OCI-LY7 (cell line): ENCODE data around the gene TIMP3. TPM values are rescaled to one million over a fixed set of nuclear protein-coding genes. Genes with fewer than 3 reads are reported as not detected.

Source experiments
- BruUV-seq: library from RNA; stranded (reverse); fragments of 400-500 nt; replicated peaks from 2 replicates; lab custom pipeline; 2021; lab: Mats Ljungman, UMichigan
- CTCF ChIA-PET: fragments of 300-600 bp; sonication (Branson Sonifier 250); formaldehyde crosslinking; loops from one replicate; lab custom pipeline; 2022; ENCODE audit warnings: antibody characterized with exemption; ENCODE audit not compliant: unreplicated experiment; lab: Charles Lee
- POLR2A ChIA-PET: fragments of 300-600 bp; sonication (Branson Sonifier 250); formaldehyde crosslinking; loops from one replicate; lab custom pipeline; 2022; ENCODE audit warnings: antibody characterized with exemption; lab: Charles Lee
- DNase-seq: peaks from one replicate; pipeline ENCODE4 v3.0.0-alpha.2; 2015; ENCODE audit warnings: low spot score
- H2AFZ ChIP-seq: fragments of 200-600 bp; sonication (generic), shearing (Covaris generic); 2 replicates; pipeline ENCODE4 v1.6.1; 2014; ENCODE audit warnings: mild to moderate bottlenecking, antibody characterized with exemption, low read length, moderate library complexity
- H3K27ac ChIP-seq: fragments of 200-600 bp; sonication (generic); 2 replicates; pipeline ENCODE4 v1.5.1; 2014; ENCODE audit warnings: mixed run types, low read depth, mild to moderate bottlenecking, moderate library complexity, low read length, inconsistent platforms; ENCODE audit not compliant: poor library complexity, severe bottlenecking
- H3K36me3 ChIP-seq: fragments of 200-600 bp; sonication (generic); 2 replicates; pipeline ENCODE4 v1.6.1; 2014; ENCODE audit warnings: mild to moderate bottlenecking, antibody characterized with exemption, low read length, moderate library complexity, mixed read lengths; ENCODE audit not compliant: insufficient read depth
- H3K4me1 ChIP-seq: fragments of 200-600 bp; sonication (generic); 2 replicates; pipeline ENCODE4 v1.5.1; 2014; ENCODE audit warnings: mild to moderate bottlenecking, low read length; ENCODE audit not compliant: insufficient read depth, poor library complexity, severe bottlenecking
- H3K4me2 ChIP-seq: fragments of 200-600 bp; sonication (generic); 2 replicates; pipeline ENCODE4 v1.6.1; 2014; ENCODE audit warnings: mild to moderate bottlenecking, low read length
- H3K4me3 ChIP-seq: fragments of 200-600 bp; sonication (generic); 2 replicates; pipeline ENCODE4 v1.5.1; 2014; ENCODE audit warnings: mild to moderate bottlenecking, low read depth, low read length; ENCODE audit not compliant: poor library complexity, severe bottlenecking
- H3K79me2 ChIP-seq: fragments of 200-600 bp; sonication (generic); 2 replicates; pipeline ENCODE4 v1.6.1; 2016; ENCODE audit warnings: low read depth, mild to moderate bottlenecking, low read length, moderate library complexity, mixed read lengths; ENCODE audit not compliant: insufficient read depth
- H3K9me2 ChIP-seq: fragments of 200-600 bp; sonication (generic); 2 replicates; pipeline ENCODE4 v1.6.1; 2016; ENCODE audit warnings: mild to moderate bottlenecking, low read length, mixed read lengths; ENCODE audit not compliant: insufficient read depth
- H3K9me3 ChIP-seq: fragments of 200-600 bp; sonication (generic); 2 replicates; pipeline ENCODE4 v1.6.1; 2014; ENCODE audit warnings: mild to moderate bottlenecking, mixed run types, low read length, mixed read lengths
- H4K20me1 ChIP-seq: fragments of 200-600 bp; sonication (generic); 2 replicates; pipeline ENCODE4 v1.6.1; 2014; ENCODE audit warnings: mild to moderate bottlenecking, antibody characterized with exemption, low read length, moderate library complexity, mixed read lengths; ENCODE audit not compliant: insufficient read depth
- CTCF ChIP-seq: fragments of 200-600 bp; sonication (generic); conservative IDR thresholded peaks from 2 replicates; pipeline ENCODE4 v1.5.1; 2014; ENCODE audit warnings: mild to moderate bottlenecking, antibody characterized with exemption, low read length, moderate library complexity, mixed read lengths
- EZH2phosphoT487 ChIP-seq: fragments of 200-600 bp; sonication (generic); IDR thresholded peaks from 2 replicates; pipeline ENCODE4 v1.6.1; 2018; ENCODE audit warnings: low read depth, borderline replicate concordance, mild to moderate bottlenecking, mixed run types, antibody characterized with exemption, low read length, moderate library complexity, mixed read lengths
- intact Hi-C: fragments of 100-400 bp; cut with micrococcal nuclease; formaldehyde crosslinking; loops from one replicate; pipeline ENCODE4 v1.10.0; 2022; ENCODE audit not compliant: unreplicated experiment
- total RNA-seq, 2 experiments: library from RNA; depleted of rRNA in 1 of 2; stranded (reverse); fragments of >200 nt in 1 of 2; shearing (Covaris generic) in 1 of 2; gene quantifications; 2 replicates each; pipeline ENCODE4 v1.2.3, GENCODE V29; 2014 to 2022

The TIMP3 gene
- total RNA-seq, 2 experiments from 2014 or later = not detected

DNA sequence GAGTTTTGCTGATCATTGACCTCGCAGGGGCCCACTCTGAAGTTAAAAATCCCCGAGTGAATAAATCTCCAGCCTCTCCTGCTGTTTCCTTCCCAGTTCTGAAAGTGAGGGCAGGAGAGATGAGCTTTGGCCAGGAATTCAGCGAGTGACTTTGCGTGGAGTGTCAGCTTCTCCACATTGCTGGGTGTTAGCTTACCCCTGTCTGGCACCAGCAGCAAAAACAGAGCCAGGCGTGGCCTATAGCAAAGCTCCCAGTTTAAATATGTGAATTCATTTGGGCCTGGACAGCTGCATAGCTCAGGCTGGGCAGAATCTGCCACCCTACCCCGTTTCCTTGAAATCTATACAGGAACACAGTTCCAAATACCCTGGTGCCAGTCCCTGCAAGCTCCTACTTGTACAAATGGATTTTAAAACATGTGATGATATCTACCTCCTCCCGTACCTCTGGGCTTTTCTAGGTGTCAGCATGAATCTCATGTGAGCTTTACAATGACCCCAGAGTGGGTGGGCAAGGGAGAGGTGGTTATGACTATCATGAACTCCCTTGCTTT, 25.6 kb downstream of the TIMP3 start:
- ChIA-PET CTCF (no interaction called here), POLR2A (no interaction called here)
- H3K4me2 ChIP-seq = no peak overlapping the region
- no peak for DNase-seq
- H3K4me3 ChIP-seq = no peak overlapping the region
- no peaks in the 10 kb centered on the region for H3K4me1 ChIP-seq
- no peaks in the 10 kb centered on the region for H3K9me2 ChIP-seq
- no peak overlapping the region for H3K27ac ChIP-seq
- TF ChIP-seq CTCF (no peak), EZH2phosphoT487 (no peak)
- H2AFZ ChIP-seq = no peak overlapping the region
- intact Hi-C loops = no loop called here
- no peaks in the 10 kb centered on the region for H3K9me3 ChIP-seq
- no peaks in the 10 kb centered on the region for H3K36me3 ChIP-seq
- BruUV-seq = no TSS peak
- no peaks in the 10 kb centered on the region for H3K79me2 ChIP-seq
- no peaks in the 10 kb centered on the region for H4K20me1 ChIP-seq

GRCh38 chr22:32828150-32828549, 26.6 kb downstream of the TIMP3 start:
- H4K20me1 ChIP-seq = no peaks in the 10 kb centered on the region
- no TSS peak for BruUV-seq
- TF ChIP-seq CTCF = no peak
- DNase-seq = no peak
- H3K9me2 ChIP-seq = no peaks in the 10 kb centered on the region
- H3K27ac ChIP-seq = no peak overlapping the region
- H3K79me2 ChIP-seq = no peaks in the 10 kb centered on the region
- H3K9me3 ChIP-seq = no peaks in the 10 kb centered on the region
- H3K4me1 ChIP-seq = no peaks in the 10 kb centered on the region
- no peak overlapping the region for H3K4me3 ChIP-seq
- H2AFZ ChIP-seq = no peak overlapping the region
- POLR2A ChIA-PET = interaction anchor here (0.6 kb wide), 1 partner anchor 32 kb away, joined by 7 read pairs; no protein-coding TSS in a partner anchor
- CTCF ChIA-PET = no interaction called here
- H3K36me3 ChIP-seq = no peaks in the 10 kb centered on the region
- no peak overlapping the region for H3K4me2 ChIP-seq
- intact Hi-C loops = no loop called here

- no peaks in the 10 kb centered on the region for H4K20me1 ChIP-seq
- no peak overlapping the region for H2AFZ ChIP-seq
- TF ChIP-seq EZH2phosphoT487 (no peak), CTCF (no peak)
- H3K9me2 ChIP-seq = no peaks in the 10 kb centered on the region
- intact Hi-C loops = no loop called here
- ChIA-PET POLR2A (interaction anchor here (0.6 kb wide), 1 partner anchor 32 kb away, joined by 7 read pairs; no protein-coding TSS in a partner anchor), CTCF (no interaction called here)
- no peaks in the 10 kb centered on the region for H3K36me3 ChIP-seq
- BruUV-seq = no TSS peak
- H3K79me2 ChIP-seq = no peaks in the 10 kb centered on the region
- no peak overlapping the region for H3K27ac ChIP-seq
- H3K4me1 ChIP-seq = no peaks in the 10 kb centered on the region
- no peaks in the 10 kb centered on the region for H3K9me3 ChIP-seq
- H3K4me2 ChIP-seq = no peak overlapping the region
- H3K4me3 ChIP-seq = no peak overlapping the region
- no peak for DNase-seq
Observed at GRCh38 chr22:32828561-32828960, 27.1 kb downstream of the TIMP3 start.
